ENCODE data around the gene NAA38. TPM values are rescaled to one million over a fixed set of nuclear protein-coding genes. Genes with fewer than 3 reads are reported as not detected.

The NAA38 gene
- total RNA-seq, 2 donors from 2014 or later = 26.8 to 30.3 TPM

- peak; percentile 36 to 65 (median 43) for DNase-seq
- no peaks in the 10 kb centered on the region for H3K27me3 Mint-ChIP-seq
- no peaks in the 10 kb centered on the region for H3K9me3 ChIP-seq (ENCODE audit: control insufficient read depth, low read length, poor library complexity, severe bottlenecking)
- peaks cover 17% of the 10 kb centered on the region for H3K4me1 Mint-ChIP-seq
- H3K36me3 Mint-ChIP-seq (ENCODE audit: low read depth) = peaks cover 8% of the 10 kb centered on the region
- H3K27ac Mint-ChIP-seq = no peak overlapping the region
- H3K4me3 Mint-ChIP-seq = no peak overlapping the region
- peak; percentile 27 for ATAC-seq
Measured at GRCh38 chr17:7886227-7887037, 29.1 kb upstream of the NAA38 start.

- no peaks in the 10 kb centered on the region for H3K9me3 ChIP-seq (ENCODE audit: control insufficient read depth, low read length, poor library complexity, severe bottlenecking)
- Mint-ChIP-seq H3K4me1 (peaks cover 17% of the 10 kb centered on the region), H3K27ac (no peak overlapping the region), H3K27me3 (no peaks in the 10 kb centered on the region), H3K36me3 (ENCODE audit: low read depth) (peaks cover 6% of the 10 kb centered on the region), H3K4me3 (no peak overlapping the region)
- DNase-seq (peak; percentile 16 to 32 (median 20)), ATAC-seq (no peak)
Measured at GRCh38 chr17:7885367-7886226, 28.2 kb upstream of the NAA38 start.

- H3K36me3 Mint-ChIP-seq (ENCODE audit: low read depth) = peaks cover 3% of the 10 kb centered on the region
- H3K27me3 Mint-ChIP-seq = no peaks in the 10 kb centered on the region
- no peak overlapping the region for H3K27ac Mint-ChIP-seq
- DNase-seq = peak; percentile 12 to 41 (median 40)
- no peaks in the 10 kb centered on the region for H3K9me3 ChIP-seq (ENCODE audit: control insufficient read depth, low read length, poor library complexity, severe bottlenecking)
- H3K4me3 Mint-ChIP-seq = peak overlapping the region; percentile 87
- peaks cover 12% of the 10 kb centered on the region for H3K4me1 Mint-ChIP-seq
- no peak for ATAC-seq
Measured at GRCh38 chr17:7884581-7885366, 27.4 kb upstream of the NAA38 start.

GRCh38 chr17:7883781-7884386 is 26.5 kb upstream of the NAA38 start:
- Mint-ChIP-seq H3K4me3 (peak overlapping the region; percentile 87), H3K36me3 (ENCODE audit: low read depth) (peaks cover 3% of the 10 kb centered on the region), H3K27me3 (no peaks in the 10 kb centered on the region), H3K4me1 (peaks cover 9% of the 10 kb centered on the region), H3K27ac (no peak overlapping the region)
- DNase-seq (peak in 1 of 3 donors; percentile 26), ATAC-seq (no peak)
- H3K9me3 ChIP-seq (ENCODE audit: control insufficient read depth, low read length, poor library complexity, severe bottlenecking) = no peaks in the 10 kb centered on the region

- peaks cover 3% of the 10 kb centered on the region for H3K36me3 Mint-ChIP-seq (ENCODE audit: low read depth)
- H3K27ac Mint-ChIP-seq = no peak overlapping the region
- no peaks in the 10 kb centered on the region for H3K9me3 ChIP-seq (ENCODE audit: control insufficient read depth, low read length, poor library complexity, severe bottlenecking)
- DNase-seq = no peak
- no peak for ATAC-seq
- no peak overlapping the region for H3K4me3 Mint-ChIP-seq
- peaks cover 9% of the 10 kb centered on the region for H3K4me1 Mint-ChIP-seq
- no peaks in the 10 kb centered on the region for H3K27me3 Mint-ChIP-seq
Measured at GRCh38 chr17:7882629-7883028, 25.3 kb upstream of the NAA38 start.

GRCh38 chr17:7882068-7882467 is 24.7 kb upstream of the NAA38 start:
- Mint-ChIP-seq H3K36me3 (ENCODE audit: low read depth) (peaks cover 3% of the 10 kb centered on the region), H3K4me3 (no peak overlapping the region), H3K4me1 (peaks cover 10% of the 10 kb centered on the region), H3K27ac (no peak overlapping the region), H3K27me3 (no peaks in the 10 kb centered on the region)
- H3K9me3 ChIP-seq (ENCODE audit: control insufficient read depth, low read length, poor library complexity, severe bottlenecking) = no peaks in the 10 kb centered on the region
- DNase-seq (no peak), ATAC-seq (no peak)

GRCh38 chr17:7881276-7882054 is 24.1 kb upstream of the NAA38 start:
- Mint-ChIP-seq H3K27me3 (no peaks in the 10 kb centered on the region), H3K27ac (no peak overlapping the region), H3K4me1 (peaks cover 9% of the 10 kb centered on the region), H3K36me3 (ENCODE audit: low read depth) (peaks cover 4% of the 10 kb centered on the region), H3K4me3 (no peak overlapping the region)
- ATAC-seq = no peak
- DNase-seq = no peak
- H3K9me3 ChIP-seq (ENCODE audit: control insufficient read depth, low read length, poor library complexity, severe bottlenecking) = no peaks in the 10 kb centered on the region

GRCh38 chr17:7880076-7880868 is 22.9 kb upstream of the NAA38 start:
- Mint-ChIP-seq H3K36me3 (ENCODE audit: low read depth) (peaks cover 5% of the 10 kb centered on the region), H3K27me3 (no peaks in the 10 kb centered on the region), H3K4me3 (no peak overlapping the region), H3K4me1 (peaks cover 11% of the 10 kb centered on the region), H3K27ac (no peak overlapping the region)
- DNase-seq (no peak), ATAC-seq (no peak)
- H3K9me3 ChIP-seq (ENCODE audit: control insufficient read depth, low read length, poor library complexity, severe bottlenecking) = no peaks in the 10 kb centered on the region

GRCh38 chr17:7878234-7878633 is 20.9 kb upstream of the NAA38 start:
- Mint-ChIP-seq H3K4me1 (peaks cover 23% of the 10 kb centered on the region), H3K27me3 (no peaks in the 10 kb centered on the region), H3K36me3 (ENCODE audit: low read depth) (peaks cover 11% of the 10 kb centered on the region), H3K4me3 (no peak overlapping the region), H3K27ac (no peak overlapping the region)
- ATAC-seq (no peak), DNase-seq (no peak)
- no peaks in the 10 kb centered on the region for H3K9me3 ChIP-seq (ENCODE audit: control insufficient read depth, low read length, poor library complexity, severe bottlenecking)

GRCh38 chr17:7875804-7876370 is 18.5 kb upstream of the NAA38 start:
- Mint-ChIP-seq H3K27me3 (no peaks in the 10 kb centered on the region), H3K4me3 (no peak overlapping the region), H3K27ac (peak overlapping the region; percentile 79), H3K4me1 (peaks cover 27% of the 10 kb centered on the region), H3K36me3 (ENCODE audit: low read depth) (peaks cover 11% of the 10 kb centered on the region)
- DNase-seq = no peak
- no peak for ATAC-seq
- H3K9me3 ChIP-seq (ENCODE audit: control insufficient read depth, low read length, poor library complexity, severe bottlenecking) = no peaks in the 10 kb centered on the region

- peaks cover 11% of the 10 kb centered on the region for H3K36me3 Mint-ChIP-seq (ENCODE audit: low read depth)
- DNase-seq = no peak
- no peak overlapping the region for H3K27ac Mint-ChIP-seq
- no peak overlapping the region for H3K4me3 Mint-ChIP-seq
- H3K4me1 Mint-ChIP-seq = peaks cover 35% of the 10 kb centered on the region
- no peaks in the 10 kb centered on the region for H3K9me3 ChIP-seq (ENCODE audit: control insufficient read depth, low read length, poor library complexity, severe bottlenecking)
- no peak for ATAC-seq
- H3K27me3 Mint-ChIP-seq = no peaks in the 10 kb centered on the region
Measured at GRCh38 chr17:7873051-7873450, 15.7 kb upstream of the NAA38 start.

All from T-helper 17 cell (primary cell).